Fibroblast of villous mesenchyme (primary cell): ENCODE data around the gene SIGLEC7. TPM values are rescaled to one million over a fixed set of nuclear protein-coding genes. Genes with fewer than 3 reads are reported as not detected.

Experiments used
- DNase-seq: peaks from one replicate; pipeline ENCODE4 v3.0.0-alpha.2; 2010; ENCODE audit warnings: low read depth
- H3K4me3 ChIP-seq: 2 replicates; pipeline ENCODE4 v1.5.1; 2011; ENCODE audit warnings: low read depth, mild to moderate bottlenecking, low read length
- CTCF ChIP-seq: IDR thresholded peaks from 2 replicates; pipeline ENCODE4 v1.5.1; 2012; ENCODE audit warnings: low read depth, mild to moderate bottlenecking, low read length; ENCODE audit not compliant: insufficient read depth
- total RNA-seq: library from RNA; depleted of rRNA; stranded (reverse); fragments of >200 nt; gene quantifications from 2 replicates; pipeline ENCODE4 v1.2.3, GENCODE V29; 2012

SIGLEC7 gene
- total RNA-seq, 1 donor = not detected

GRCh38 chr19:51097796-51098195, 44.3 kb upstream of the SIGLEC7 start:
- DNase-seq = no peak
- no peak for TF ChIP-seq CTCF
- no peak overlapping the region for H3K4me3 ChIP-seq

GRCh38 chr19:51098365-51099046, 43.6 kb upstream of the SIGLEC7 start:
- H3K4me3 ChIP-seq = no peak overlapping the region
- TF ChIP-seq CTCF = no peak
- no peak for DNase-seq

GRCh38 chr19:51099047-51099382, 43.1 kb upstream of the SIGLEC7 start:
- H3K4me3 ChIP-seq = no peak overlapping the region
- TF ChIP-seq CTCF = no peak
- DNase-seq = no peak

GRCh38 chr19:51100601-51101000, 41.5 kb upstream of the SIGLEC7 start:
- TF ChIP-seq CTCF = no peak
- H3K4me3 ChIP-seq = no peak overlapping the region
- DNase-seq = no peak

- peak; percentile 76 for DNase-seq
- TF ChIP-seq CTCF = no peak
Observed at GRCh38 chr19:51101171-51101865, 40.8 kb upstream of the SIGLEC7 start.

GRCh38 chr19:51102991-51103390, 39.1 kb upstream of the SIGLEC7 start:
- no peak for DNase-seq
- no peak overlapping the region for H3K4me3 ChIP-seq
- TF ChIP-seq CTCF = no peak

More at GRCh38 chr19:51101171-51101865, 40.8 kb upstream of the SIGLEC7 start:
- no peak overlapping the region for H3K4me3 ChIP-seq
